Cerebellar nuclear complex (tissue), 1 donor: ENCODE data around the gene CIRBP.
"Not testable (repeated sequence)": the region's sequence is repeated elsewhere in the genome, so short reads cannot be mapped to it uniquely, and the experiment has no call there.

ENCODE experiments used
- DNase-seq, 2 experiments: peaks; one replicate each; lab custom pipeline; 2025; lab: John Stamatoyannopoulos, UW

The CIRBP gene

DNA sequence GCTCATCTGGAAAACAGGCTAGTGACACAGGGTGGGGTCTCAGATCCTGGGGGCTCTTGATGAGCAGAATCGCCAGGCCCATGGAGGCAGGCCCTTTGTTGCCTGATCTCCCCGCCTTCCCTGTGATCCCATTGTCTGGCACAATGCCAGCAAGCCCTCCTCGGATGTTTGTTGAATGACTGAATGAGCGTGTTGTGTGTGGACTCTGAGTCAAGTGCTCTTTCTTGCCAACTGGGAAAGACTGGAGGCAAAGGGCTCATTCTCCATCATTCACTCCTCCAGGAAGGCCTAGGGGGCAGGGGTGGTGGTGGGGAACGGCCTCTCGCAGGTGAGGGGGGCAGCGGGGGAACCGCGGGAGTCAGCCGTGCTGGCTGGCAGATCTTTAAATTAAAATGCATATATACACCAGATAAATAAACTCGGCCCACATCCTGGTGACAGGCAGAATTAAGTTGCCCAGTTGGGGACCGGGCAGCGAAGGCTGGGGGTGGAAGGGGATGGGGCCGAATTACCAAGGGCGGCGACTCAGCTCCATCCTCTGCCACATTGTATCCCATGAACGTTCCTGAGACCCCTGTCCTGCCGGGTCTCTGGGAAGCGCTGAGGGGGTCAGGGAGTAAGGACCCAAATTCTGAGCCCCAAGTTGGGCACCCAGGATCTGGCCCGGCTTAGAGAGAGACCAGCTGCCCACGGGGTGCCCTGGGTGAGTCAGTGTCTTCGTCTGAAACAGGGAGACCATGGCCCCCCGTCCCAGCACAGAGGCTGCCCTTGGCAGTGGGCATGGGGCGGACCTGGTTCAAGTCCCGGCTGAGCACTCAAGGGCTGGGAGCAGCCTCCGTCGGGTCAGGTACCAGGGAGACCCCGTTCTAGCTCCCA is 41.1 kb downstream of the CIRBP start:
- DNase-seq = no peak

DNA sequence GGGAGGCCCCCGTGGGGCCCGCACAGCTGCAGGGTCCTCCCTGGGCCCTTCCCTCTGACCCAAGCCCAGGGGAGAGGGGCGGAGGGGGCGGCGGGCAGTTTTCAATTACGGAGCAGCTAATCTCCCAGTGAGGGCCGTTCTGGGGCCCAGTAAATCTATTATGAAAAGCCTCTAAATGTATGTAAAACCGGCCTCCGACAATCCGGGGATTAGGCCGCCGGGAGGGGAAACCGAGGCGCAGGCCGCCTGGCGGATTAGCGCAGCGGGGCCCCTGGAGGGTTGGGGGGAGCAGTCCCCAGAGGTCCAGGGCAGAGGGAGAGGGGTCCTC is 41.7 kb downstream of the CIRBP start:
- DNase-seq = no peak

DNA sequence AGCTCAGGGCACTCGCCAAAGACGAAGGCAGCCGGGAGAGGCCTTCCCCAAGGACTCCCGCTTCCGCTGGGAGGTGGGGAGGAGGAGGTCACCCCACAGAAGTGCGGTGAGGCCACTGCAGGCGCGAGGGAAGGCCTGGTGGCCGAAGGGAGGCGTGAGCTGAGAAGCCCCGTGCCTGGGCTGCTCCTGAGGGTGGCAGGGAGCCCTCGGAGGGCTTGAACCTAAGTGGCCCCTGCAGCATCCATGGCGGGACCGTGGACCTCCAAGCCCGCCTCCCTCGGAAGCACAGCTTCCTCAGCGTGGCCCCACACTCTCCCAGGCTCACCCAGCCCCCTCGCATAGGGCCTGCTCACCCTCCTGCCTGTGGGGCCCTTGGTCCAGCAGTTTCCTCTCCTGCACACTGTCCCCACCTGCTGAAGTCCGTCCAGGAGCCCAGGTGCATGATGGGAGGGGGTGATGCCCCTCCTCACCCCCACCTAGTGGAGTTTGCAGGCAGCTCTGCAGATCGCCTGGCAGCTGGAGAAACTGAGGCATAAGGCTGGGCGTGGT is 42.5 kb downstream of the CIRBP start:
- DNase-seq = no peak

DNA sequence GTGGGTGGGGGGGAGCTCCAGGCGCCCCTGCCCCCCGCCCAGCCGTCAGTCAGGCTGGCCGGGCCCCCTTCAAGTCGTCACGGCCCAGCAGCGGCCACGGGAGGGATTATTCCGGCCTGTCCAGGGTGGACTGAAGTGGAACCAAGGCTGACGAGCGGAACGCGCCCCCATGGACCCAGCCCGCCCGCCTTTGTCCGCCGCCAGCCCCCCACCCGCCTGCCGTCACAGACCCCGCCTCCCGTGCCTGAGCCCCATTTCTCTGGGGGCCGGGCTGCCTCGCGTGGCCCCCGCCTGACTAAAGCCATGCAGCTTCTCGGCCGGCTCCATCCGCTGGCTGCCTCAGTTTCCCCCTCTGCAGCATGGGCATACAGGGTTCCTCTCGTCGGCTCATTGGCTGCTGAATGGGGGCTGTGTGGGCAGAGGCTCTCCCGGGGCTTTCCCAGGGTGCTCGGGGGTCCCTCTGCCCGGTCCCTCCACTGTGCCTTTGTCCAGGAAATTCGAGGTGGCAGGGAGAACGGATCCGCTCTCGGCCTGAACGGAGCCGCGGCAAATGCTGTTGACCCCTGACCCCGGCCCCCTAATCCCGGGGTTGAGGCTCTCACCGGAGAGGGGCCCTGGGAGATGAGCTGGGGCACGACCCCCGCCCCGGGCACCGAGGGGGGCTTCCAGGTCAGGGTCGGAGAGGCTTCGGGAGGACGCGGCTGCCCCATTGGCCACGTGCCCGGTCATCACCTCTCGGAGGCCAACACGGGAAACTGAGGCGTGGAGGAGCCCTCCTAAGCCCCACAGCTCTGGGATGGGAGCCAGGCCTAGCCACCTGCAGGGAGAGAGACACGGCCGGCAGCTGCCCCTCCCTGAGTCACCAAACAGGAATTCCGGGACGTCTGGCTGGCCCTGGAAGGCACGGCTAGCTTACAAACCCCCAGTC is 43.9 kb downstream of the CIRBP start:
- no peak for DNase-seq

DNA sequence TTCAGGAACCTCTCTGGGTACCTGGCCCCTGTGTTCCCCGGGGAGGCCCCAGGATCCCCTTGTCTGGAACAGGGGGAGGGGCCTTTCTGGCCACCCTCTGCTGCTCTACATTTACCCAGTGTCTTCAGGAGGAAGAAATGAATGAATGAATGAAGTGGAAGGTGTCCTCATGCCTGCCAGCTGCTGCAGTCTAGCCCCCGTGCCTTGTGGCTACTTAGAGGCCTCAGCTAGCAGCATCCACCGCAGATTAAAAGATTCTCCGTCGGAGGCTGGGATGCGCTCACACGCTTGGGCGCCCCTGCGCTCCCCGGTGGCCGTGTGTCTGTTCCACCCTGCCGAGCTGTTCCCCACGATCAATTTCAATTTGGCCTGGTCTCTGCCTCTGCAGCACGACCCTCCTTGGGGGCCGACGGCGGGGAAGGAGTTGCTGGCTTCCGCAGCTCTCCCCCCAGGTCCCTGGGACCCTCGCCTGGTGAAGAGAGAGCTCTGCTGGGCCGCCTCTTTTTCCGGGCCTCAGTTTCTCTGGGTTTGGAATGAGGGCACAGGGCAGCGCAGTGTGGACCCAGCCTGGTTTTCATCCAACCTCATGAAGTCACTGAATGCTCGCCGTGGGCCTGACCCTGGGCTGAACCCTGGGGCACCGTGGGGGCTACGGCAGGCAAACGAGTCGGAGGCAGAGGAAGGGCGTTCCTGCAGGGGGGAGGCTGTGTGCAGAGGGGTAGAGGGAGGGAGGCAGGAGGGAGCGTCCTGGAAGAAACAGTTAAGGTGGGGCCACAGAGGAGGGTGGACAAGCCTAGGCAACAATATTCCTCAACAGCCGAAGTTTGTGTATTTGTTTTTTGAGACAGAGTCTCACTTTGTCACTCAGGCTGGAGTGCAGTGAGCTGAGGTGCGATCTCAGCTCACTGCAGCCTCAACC is 44.8 kb downstream of the CIRBP start:
- DNase-seq = no peak

DNA sequence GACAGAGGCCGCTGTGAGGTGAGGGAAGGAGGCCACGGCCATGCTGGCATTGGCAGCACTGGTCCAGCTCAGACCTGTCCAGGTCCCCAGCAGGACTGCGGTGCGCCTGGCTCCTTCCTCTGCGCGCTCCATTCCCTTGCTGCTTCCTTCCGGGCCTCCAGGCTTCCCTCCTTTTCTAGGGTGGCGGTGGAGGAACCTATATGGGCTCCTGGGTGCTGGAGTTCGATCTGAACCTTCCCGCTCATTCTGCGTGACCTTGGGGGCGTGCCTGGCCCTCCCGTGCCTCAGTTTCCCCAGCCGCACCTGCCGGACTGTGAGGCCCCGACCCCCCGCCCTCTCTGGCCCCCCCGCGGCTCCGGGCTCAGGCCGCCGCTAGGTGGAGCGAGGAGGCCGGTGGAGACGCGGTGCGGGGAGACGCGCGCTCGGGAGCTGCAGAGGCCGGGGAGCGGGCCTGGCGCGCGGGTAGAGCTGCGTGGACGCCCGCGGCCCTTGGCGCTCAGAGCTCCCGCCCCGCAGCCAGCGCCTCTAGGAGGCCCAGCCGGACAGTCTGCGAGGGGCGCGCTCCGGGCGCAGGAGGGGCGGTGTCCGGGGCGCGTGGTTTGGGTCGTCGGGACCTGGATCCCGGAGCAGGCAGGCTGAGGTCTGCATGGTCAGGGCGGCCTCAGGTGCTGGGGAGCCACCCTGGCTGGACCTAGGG is 46.5 kb downstream of the CIRBP start:
- DNase-seq = peak in 1 of 2 experiments; percentile 10

DNA sequence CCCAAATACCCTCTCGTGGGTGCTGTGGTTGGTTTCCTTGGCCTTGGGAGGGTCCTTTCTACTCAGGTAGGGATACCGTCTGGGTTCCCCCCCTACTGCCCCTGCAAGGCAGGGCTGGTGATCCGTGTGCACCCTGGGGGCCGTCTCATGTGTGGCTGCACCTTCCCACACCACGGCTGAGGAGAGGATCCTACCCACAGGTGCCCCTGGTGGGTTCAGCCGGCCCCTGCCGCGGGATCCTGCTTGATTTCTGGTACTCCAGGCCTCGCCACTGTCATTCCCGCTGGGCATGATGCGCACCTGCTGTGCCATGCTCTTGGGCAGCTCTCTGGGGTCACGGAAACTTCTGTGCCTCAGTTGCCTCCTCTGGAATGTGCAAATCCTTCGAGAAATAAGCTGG is 47.3 kb downstream of the CIRBP start:
- DNase-seq = no peak

DNA sequence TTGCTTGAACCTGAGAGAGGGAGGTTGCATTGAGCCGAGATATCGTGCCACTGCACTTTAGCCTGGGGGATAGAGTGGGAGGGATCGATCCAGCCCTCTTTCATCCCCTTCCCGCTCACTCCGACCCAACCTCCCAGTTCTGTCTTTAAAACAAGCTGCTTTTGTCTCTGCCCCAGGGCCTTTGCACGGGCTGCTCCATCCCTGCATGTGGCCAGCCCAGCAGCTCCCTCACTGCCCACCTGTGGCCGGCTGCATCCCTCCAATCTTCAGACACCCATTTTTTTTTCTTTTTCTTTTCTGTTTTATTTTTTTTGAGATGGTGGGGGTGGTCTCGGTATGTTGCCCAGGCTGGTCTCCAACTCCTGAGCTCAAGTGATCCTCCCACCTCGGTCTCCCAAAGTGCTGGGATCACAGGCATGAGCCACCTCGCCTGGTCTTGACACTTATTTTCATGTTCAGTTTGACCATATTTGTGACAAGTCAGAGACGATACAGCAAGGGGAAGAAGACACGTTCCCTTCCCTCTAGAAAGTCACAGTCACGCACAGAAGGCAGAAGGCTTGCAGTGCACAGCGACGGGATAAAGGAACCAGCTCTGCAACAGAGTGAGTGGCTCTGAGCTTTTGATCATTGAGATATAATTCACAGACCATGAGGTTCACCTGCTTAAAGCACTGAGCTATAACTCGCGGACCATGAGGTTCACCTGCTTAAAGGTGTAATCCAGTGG is 48.3 kb downstream of the CIRBP start:
- DNase-seq = no peak

DNA sequence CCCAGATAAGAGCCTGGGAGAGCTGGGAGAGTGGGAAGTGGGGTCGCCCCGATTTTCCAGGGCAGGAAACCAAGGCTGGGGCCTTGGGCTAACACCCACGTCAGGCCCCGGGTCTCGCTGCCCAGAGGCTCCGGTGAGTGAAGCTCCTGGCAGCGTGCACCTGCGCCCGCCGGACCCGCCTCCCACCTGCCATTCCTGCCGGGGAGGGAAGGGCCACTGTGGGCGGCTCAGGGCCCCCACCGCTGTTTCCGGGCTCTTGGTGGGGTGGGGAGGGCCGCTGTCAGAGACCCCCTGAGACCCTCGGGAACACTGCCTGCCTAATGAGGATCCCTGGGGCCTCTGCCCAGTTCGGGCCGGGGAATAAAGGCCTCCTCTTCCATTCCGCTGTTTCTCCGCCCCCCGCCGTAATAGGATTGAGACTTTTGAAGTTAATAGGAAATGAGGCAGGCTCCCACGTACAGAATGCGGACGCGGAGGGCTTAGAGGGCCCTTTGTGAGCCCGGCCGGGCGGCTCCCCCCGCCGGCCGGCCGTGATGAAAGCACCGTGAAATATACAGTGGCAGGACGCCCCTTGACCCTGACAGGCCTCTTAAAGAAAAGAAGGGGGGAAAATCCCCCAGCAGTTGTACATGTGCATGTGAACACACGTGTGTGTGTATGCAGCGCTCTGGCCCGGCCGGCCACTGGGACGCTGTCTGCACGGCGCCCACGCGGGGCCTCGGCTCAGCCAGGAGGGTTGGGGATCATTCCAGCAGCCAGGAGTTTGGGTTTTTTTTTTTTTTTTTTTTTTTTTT is 49.7 kb downstream of the CIRBP start:
- no peak for DNase-seq

DNA sequence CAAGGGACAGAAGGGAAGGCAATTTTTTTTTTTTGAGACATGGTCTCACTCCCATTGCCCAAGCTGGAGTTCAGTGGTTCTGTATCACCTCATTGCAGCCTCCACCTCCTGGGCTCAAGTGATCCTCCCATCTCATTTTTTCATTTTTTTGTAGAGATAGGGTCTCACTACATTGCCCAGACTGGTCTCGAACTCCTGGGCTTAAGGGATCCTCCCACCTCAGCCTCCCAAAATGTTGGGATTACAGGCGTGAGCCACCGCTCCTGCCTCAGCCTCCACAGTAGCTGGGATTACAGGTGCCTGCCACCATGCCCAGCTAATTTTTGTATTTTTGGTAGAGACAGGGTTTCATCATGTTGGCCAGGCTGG is 51.1 kb downstream of the CIRBP start:
- not testable (repeated sequence) for DNase-seq

DNA sequence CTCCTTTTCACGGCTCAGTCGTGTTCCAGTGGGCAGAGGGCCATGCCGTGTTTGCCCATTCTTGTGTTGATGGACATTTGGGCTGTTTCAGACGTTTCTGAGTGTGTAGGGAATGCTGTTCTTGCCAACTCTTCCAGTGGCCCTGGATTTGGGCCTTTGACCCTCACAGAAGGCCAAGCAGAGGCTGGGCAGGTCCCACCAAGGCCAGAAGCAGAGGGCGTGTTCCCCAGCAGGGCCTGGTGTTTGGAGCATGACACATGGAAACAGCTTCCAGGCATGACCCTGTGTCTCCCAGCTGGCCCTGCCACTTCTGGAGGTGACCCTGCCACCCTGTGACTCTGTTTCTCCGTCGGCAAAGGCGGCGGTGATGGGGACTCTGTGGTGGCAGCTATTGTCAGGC is 52.4 kb downstream of the CIRBP start:
- no peak for DNase-seq

DNA sequence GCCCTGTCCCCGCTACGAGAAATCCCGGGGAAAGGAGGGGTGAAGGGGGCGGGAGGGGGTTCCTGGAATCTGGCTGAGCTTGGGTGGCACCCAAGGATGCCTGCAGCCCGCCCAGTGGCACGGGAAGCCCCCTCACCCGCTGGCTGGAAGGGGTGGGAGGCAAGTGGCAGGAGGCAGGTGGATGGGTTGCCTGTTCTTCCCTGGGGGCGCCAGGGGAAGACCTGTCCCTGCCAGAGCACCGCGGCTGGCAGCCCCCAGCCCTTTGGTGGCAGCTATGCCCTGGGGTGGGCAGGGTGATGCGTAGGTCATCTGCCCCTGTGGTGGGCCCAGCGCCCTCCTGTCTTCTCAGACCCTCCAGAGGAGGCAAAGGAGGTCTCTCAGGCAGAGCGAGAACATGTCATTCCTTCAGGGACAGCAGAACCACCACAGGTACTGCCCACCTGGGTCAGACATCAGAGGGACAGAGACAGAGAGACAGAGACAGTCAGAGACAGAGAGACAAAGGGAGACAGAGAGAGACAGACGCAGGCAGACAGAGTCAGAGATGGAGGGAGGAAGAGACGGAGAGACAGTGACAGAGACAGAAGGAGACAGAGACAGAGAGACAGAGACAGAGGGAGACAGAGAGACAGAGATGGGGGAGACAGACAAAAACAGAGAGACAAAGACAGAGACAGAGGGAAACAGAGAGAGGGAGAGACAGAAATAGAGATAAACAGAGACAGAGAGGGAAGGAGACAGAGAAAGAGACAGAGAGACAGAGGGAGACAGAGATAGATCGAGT is 53.3 kb downstream of the CIRBP start:
- no peak for DNase-seq

DNA sequence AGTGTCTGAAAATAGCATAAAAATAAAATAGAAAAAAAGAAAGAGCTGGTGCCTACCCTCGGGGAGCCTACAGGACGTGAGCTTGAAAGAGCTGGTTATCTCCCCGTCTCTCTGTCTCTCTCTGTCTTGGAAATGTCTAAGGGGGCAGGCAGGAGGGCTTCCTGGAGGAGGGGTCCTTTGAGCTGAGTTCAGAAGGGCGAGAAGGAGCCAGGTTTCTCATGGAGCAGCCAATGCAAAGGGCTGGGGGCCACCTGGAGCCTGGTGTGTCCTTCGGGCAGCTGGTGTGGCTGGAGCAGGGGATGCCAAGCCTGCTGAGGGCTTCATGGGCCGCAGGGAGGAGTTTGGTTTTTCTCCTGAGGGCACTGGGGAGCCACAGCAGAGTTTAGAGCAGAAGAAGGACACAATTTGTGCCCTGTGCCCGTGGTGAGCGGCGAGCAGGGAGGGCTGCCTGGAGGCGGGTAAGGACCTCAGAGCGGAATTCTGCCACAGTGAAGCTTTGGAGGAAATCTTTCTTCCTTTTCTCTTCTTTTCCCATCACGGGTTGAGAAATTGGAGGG is 55.2 kb downstream of the CIRBP start:
- no peak for DNase-seq
